Measurements from ENCODE around the gene PLEKHA7.
"Not testable (repeated sequence)": the region's sequence is repeated elsewhere in the genome, so short reads cannot be mapped to it uniquely, and the experiment has no call there.

Gene PLEKHA7

DNA sequence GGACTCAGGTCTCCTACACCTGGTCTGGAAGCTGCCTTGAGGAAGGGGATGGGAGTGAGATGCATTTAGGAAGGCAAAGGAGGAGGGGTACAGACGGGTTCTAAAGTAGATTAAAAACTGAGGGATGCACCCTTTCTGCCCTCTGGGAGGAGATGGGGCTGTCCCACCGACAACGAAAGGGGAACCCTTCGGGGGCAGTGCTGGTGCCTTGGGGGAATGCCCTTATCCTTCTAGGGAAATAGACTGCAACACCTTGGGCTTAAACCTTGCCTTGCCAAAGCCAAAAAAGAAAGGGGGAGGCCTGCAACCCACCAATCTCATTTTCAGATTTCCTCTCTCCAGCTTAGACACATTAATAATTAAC, 89.8 kb downstream of the PLEKHA7 start:
- H3K4me3 ChIP-seq (replicated peaks; ENCODE audit: low read depth, low read length) = no peak overlapping the region
- TF ChIP-seq CTCF (IDR thresholded peaks at IDR 0.05; ENCODE audit: low read length, missing control alignments) = no peak
- DNase-seq (ENCODE audit: low read depth) = no peak

- no peak for TF ChIP-seq CTCF (IDR thresholded peaks at IDR 0.05; ENCODE audit: low read length, missing control alignments)
These were observed 90.2 kb downstream of the PLEKHA7 start for GRCh38 chr11:16923987-16924386.

GRCh38 chr11:16921668-16922067, 92.5 kb downstream of the PLEKHA7 start:
- no peak for DNase-seq (ENCODE audit: low read depth)
- H3K4me3 ChIP-seq (replicated peaks; ENCODE audit: low read depth, low read length) = no peak overlapping the region
- TF ChIP-seq CTCF (IDR thresholded peaks at IDR 0.05; ENCODE audit: low read length, missing control alignments) = no peak

More at GRCh38 chr11:16923987-16924386, 90.2 kb downstream of the PLEKHA7 start:
- H3K4me3 ChIP-seq (replicated peaks; ENCODE audit: low read depth, low read length) = no peak overlapping the region
- no peak for DNase-seq (ENCODE audit: low read depth)

- no peak for DNase-seq (ENCODE audit: low read depth)
These were observed 93.2 kb downstream of the PLEKHA7 start for GRCh38 chr11:16921019-16921418.

DNA sequence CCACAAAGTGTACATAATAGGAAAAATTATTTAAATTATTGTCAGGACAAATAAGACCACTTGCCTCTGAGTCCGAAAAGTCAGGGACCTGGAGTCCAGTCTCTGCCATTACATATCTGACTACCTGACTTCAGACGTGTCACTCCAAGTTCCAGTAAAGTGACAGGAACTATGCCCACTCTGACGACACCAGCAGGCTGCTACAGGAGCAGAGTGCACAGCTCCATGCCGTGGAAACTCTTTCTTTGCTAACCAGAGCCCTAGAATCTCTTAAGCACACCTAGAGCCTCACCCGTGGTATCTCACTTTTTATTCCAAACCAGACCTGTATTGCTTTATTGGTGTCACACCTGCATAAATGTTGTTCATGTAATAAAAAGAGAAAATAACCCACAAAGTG, 93.7 kb downstream of the PLEKHA7 start:
- no peak for TF ChIP-seq CTCF (IDR thresholded peaks at IDR 0.05; ENCODE audit: low read length, missing control alignments)
- no peak overlapping the region for H3K4me3 ChIP-seq (replicated peaks; ENCODE audit: low read depth, low read length)
- no peak for DNase-seq (ENCODE audit: low read depth)

More at GRCh38 chr11:16921019-16921418, 93.2 kb downstream of the PLEKHA7 start:
- H3K4me3 ChIP-seq (replicated peaks; ENCODE audit: low read depth, low read length) = no peak overlapping the region
- no peak for TF ChIP-seq CTCF (IDR thresholded peaks at IDR 0.05; ENCODE audit: low read length, missing control alignments)

- not testable (repeated sequence) for H3K4me3 ChIP-seq (replicated peaks; ENCODE audit: low read depth, low read length)
These were observed 95.6 kb downstream of the PLEKHA7 start for GRCh38 chr11:16918543-16919182.

DNA sequence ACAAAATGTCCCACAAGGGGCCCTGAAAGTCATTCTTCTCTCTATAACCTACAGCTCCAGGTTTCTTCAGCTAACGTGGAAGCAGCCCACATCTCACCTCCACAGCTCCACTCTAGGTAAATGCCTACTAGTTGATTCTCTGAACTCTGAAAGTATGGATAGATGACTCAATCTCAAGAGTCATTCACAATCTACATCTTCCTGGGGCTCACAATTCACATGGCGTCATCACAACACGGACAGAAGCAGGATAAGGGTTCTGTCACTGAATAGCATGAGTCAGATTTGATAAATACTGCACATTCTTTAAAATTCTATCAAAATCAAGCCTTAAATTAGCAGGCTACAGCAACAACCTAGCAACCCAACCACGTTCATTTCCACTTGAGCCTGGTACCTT, 96.3 kb downstream of the PLEKHA7 start:
- TF ChIP-seq CTCF (IDR thresholded peaks at IDR 0.05; ENCODE audit: low read length, missing control alignments) = no peak
- DNase-seq (ENCODE audit: low read depth) = peak; percentile 36

More at GRCh38 chr11:16918543-16919182, 95.6 kb downstream of the PLEKHA7 start:
- DNase-seq (ENCODE audit: low read depth) = not testable (repeated sequence)

More for the DNA sequence above, 96.3 kb downstream of the PLEKHA7 start:
- H3K4me3 ChIP-seq (replicated peaks; ENCODE audit: low read depth, low read length) = no peak overlapping the region
